GM12878 (cell line): Measurements from ENCODE around the gene USB1. TPM values are rescaled to one million over a fixed set of nuclear protein-coding genes. Genes with fewer than 3 reads are reported as not detected.

Experiments used
- ATAC-seq: fragments of 200-7000 bp; cut with Tn5 transposase; 3 replicates; pipeline ENCODE4 v1.9.1; 2020; ENCODE audit warnings: mild to moderate bottlenecking, moderate library complexity
- BruUV-seq: library from RNA; stranded (reverse); fragments of 400-500 nt; replicated peaks from 2 replicates; lab custom pipeline; 2021; lab: Mats Ljungman, UMichigan
- CTCF ChIA-PET: fragments of 300-600 bp; sonication (Branson Sonifier 250); formaldehyde crosslinking; extraction: SDS; loops from one replicate; lab custom pipeline; 2021; ENCODE audit warnings: inconsistent platforms; lab: Yijun Ruan, JAX
- POLR2A ChIA-PET: fragments of 350-600 bp; formaldehyde crosslinking; extraction: SDS; loops from one replicate; lab custom pipeline; 2021; ENCODE audit warnings: inconsistent platforms; lab: Charles Lee
- RAD21 ChIA-PET: fragments of 300-600 bp; sonication (Branson Sonifier 250); formaldehyde crosslinking; loops from one replicate; lab custom pipeline; 2023; ENCODE audit warnings: antibody characterized with exemption; ENCODE audit not compliant: unreplicated experiment; lab: Charles Lee
- SMC1A ChIA-PET: fragments of 300-600 bp; sonication (Branson Sonifier 250); formaldehyde crosslinking; loops from one replicate; lab custom pipeline; 2023; ENCODE audit not compliant: unreplicated experiment, uncharacterized antibody; lab: Charles Lee
- DNase-seq: peaks from one replicate; pipeline ENCODE4 v3.0.0-alpha.2; 2011; ENCODE audit warnings: low read depth, low spot score
- FAIRE-seq: peaks from 3 replicates; lab custom pipeline; 2011; peaks lifted over from hg19 to GRCh38; lab: Jason Lieb, UNC
- H2AFZ ChIP-seq: 2 replicates; pipeline ENCODE4 v1.6.0; 2011; ENCODE audit warnings: low read depth, low read length, control low read depth; ENCODE audit not compliant: control insufficient read depth
- H3K27ac ChIP-seq: 2 replicates; pipeline ENCODE4 v1.5.1; 2011; ENCODE audit warnings: control low read depth; ENCODE audit not compliant: control insufficient read depth, insufficient read depth
- H3K27me3 ChIP-seq, 2 experiments: replicated peaks in 1 of 2; 2 replicates each; pipeline versions ENCODE4 v1.6.0 to v1.6.1; 2011; ENCODE audit warnings: low read length in 1 of 2; ENCODE audit not compliant: control insufficient read depth in 2 of 2, insufficient read depth in 2 of 2
- H3K36me3 ChIP-seq, 2 experiments: 2 replicates each; pipeline ENCODE4 v1.5.1; 2011; ENCODE audit warnings: low read length in 1 of 2; ENCODE audit not compliant: control insufficient read depth in 2 of 2, insufficient read depth in 2 of 2
- H3K4me1 ChIP-seq: 2 replicates; pipeline ENCODE4 v1.6.1; 2011; ENCODE audit warnings: mild to moderate bottlenecking, low read length, moderate library complexity, mixed read lengths; ENCODE audit not compliant: control insufficient read depth, insufficient read depth
- H3K4me2 ChIP-seq: 2 replicates; pipeline ENCODE4 v1.6.0; 2011; ENCODE audit warnings: control low read depth; ENCODE audit not compliant: control insufficient read depth, insufficient read depth
- H3K4me3 ChIP-seq: fragments of 200-600 bp; sonication (generic); 2 replicates; pipeline ENCODE4 v1.5.1; 2016
- H3K79me2 ChIP-seq: 2 replicates; pipeline ENCODE4 v1.6.0; 2011; ENCODE audit warnings: low read length; ENCODE audit not compliant: control insufficient read depth, insufficient read depth
- H3K9ac ChIP-seq: 2 replicates; pipeline ENCODE4 v1.8.0; 2011; ENCODE audit warnings: low read length, control low read depth, mixed read lengths; ENCODE audit not compliant: control insufficient read depth, insufficient read depth
- H3K9me3 ChIP-seq: replicated peaks from 3 replicates; pipeline ENCODE4 v1.5.1; 2011; ENCODE audit warnings: mild to moderate bottlenecking, low read length; ENCODE audit not compliant: control insufficient read depth, insufficient read depth
- H4K20me1 ChIP-seq: 2 replicates; pipeline ENCODE4 v1.6.0; 2011; ENCODE audit not compliant: control insufficient read depth, insufficient read depth
- BHLHE40 ChIP-seq, 2 experiments: fragments of 450-650 bp in 1 of 2; IDR thresholded peaks; 2 replicates each; pipeline ENCODE4 v1.6.1; 2011 to 2017; ENCODE audit warnings: low read depth in 2 of 2, borderline replicate concordance in 1 of 2, improper control_type of control experiment in 1 of 2, low read length in 1 of 2, mild to moderate bottlenecking in 1 of 2
- CBX5 ChIP-seq: sonication (generic); IDR thresholded peaks from 2 replicates; pipeline ENCODE4 v1.6.1; 2016; ENCODE audit warnings: low read depth, moderate library complexity, mild to moderate bottlenecking, inconsistent platforms
- CTCF ChIP-seq, 3 experiments: IDR thresholded peaks in 2 of 3; conservative IDR thresholded peaks in 1 of 3; 2 replicates each; pipeline ENCODE4 v1.5.1; 2011; ENCODE audit warnings: low read depth in 3 of 3, low read length in 3 of 3, mild to moderate bottlenecking in 3 of 3, control low read depth in 2 of 3, moderate library complexity in 2 of 3, inconsistent platforms in 1 of 3, mixed read lengths in 1 of 3; ENCODE audit not compliant: control insufficient read depth in 2 of 3, insufficient read depth in 1 of 3; ENCODE audit errors: extremely low read depth in 1 of 3
- DPF2 ChIP-seq: fragments of 450-650 bp; IDR thresholded peaks from 2 replicates; pipeline ENCODE4 v1.6.1; 2017; ENCODE audit warnings: mild to moderate bottlenecking
- ETV6 ChIP-seq, 2 experiments: fragments of 450-650 bp in 1 of 2; IDR thresholded peaks in 1 of 2; conservative IDR thresholded peaks in 1 of 2; 2 replicates each; pipeline ENCODE4 v1.6.1; 2014; ENCODE audit warnings: antibody characterized with exemption in 1 of 2, borderline replicate concordance in 1 of 2, low read depth in 1 of 2, mild to moderate bottlenecking in 1 of 2, moderate library complexity in 1 of 2
- EZH2 ChIP-seq: IDR thresholded peaks from 2 replicates; pipeline ENCODE4 v1.6.1; 2012; ENCODE audit warnings: low read depth, mild to moderate bottlenecking, control low read depth, inconsistent platforms, low read length, borderline replicate concordance; ENCODE audit not compliant: control insufficient read depth
- FOXK2 ChIP-seq: fragments of 450-650 bp; IDR thresholded peaks from 2 replicates; pipeline ENCODE4 v1.6.1; 2017; ENCODE audit warnings: mild to moderate bottlenecking, moderate library complexity
- KLF5 ChIP-seq: fragments of 450-650 bp; IDR thresholded peaks from 2 replicates; pipeline ENCODE4 v1.6.1; 2014; ENCODE audit warnings: mild to moderate bottlenecking; ENCODE audit not compliant: partially characterized antibody
- MYC ChIP-seq: IDR thresholded peaks from 2 replicates; pipeline ENCODE4 v1.6.1; 2011; ENCODE audit warnings: mild to moderate bottlenecking, low read length, moderate library complexity, inconsistent platforms; ENCODE audit not compliant: insufficient read depth, insufficient replicate concordance, insufficient read length, severe bottlenecking
- RBBP5 ChIP-seq: fragments of 200-600 bp; sonication (generic); conservative IDR thresholded peaks from 2 replicates; pipeline ENCODE4 v1.6.1; 2016
- SIX5 ChIP-seq: IDR thresholded peaks from 2 replicates; pipeline ENCODE4 v1.6.1; 2011; ENCODE audit warnings: mild to moderate bottlenecking, low read depth, low read length, moderate library complexity; ENCODE audit not compliant: severe bottlenecking
- TCF12 ChIP-seq: IDR thresholded peaks from 2 replicates; pipeline ENCODE4 v1.6.1; 2011; ENCODE audit warnings: low read depth, mild to moderate bottlenecking, low read length
- WGBS: methylation state at CpG from one replicate; pipeline ENCODE4 v1.1.6; 2016; ENCODE audit warnings: low lambda C conversion rate; ENCODE audit not compliant: insufficient replicate concordance, insufficient coverage; ENCODE audit errors: missing lambda C conversion rate; 5-methylcytosine and 5-hydroxymethylcytosine counted together
- in situ Hi-C: fragments of 300-500 bp; cut with MboI; formaldehyde crosslinking; loops from 9 replicates; pipeline ENCODE4 v1.14.3; 2018; ENCODE audit warnings: mixed read lengths
- intact Hi-C: fragments of 100-400 bp; cut with micrococcal nuclease; formaldehyde crosslinking; loops from one replicate; pipeline ENCODE4 v1.14.2; 2022; ENCODE audit not compliant: unreplicated experiment
- polyA plus RNA-seq, 11 experiments: library from polyadenylated mRNA; depleted of rRNA in 4 of 11; unstranded in 6 of 11; stranded (reverse) in 5 of 11; fragments of >200 nt; fragmentation: Nextera tagmentation in 4 of 11; fragmentation: Illumina TruSeq in 1 of 11; extraction: Ambion mirVana in 4 of 11; extraction: Trizol in 1 of 11; gene quantifications; 1 replicate in 1 of 11; 2 replicates in 10 of 11; pipeline versions ENCODE4 v1.2.1 to v1.2.3, GENCODE V29; 2011 to 2016; ENCODE audit warnings: inconsistent platforms in 2 of 11, missing spikeins in 2 of 11, low read depth in 1 of 11
- total RNA-seq, 4 experiments: library from RNA; depleted of rRNA in 3 of 4; stranded (reverse); fragments of >200 nt in 3 of 4; fragmentation: Illumina TruSeq in 1 of 4; extraction: Trizol in 1 of 4; gene quantifications; 2 replicates each; pipeline versions ENCODE4 v1.2.1 to v1.2.3, GENCODE V29; 2013 to 2021

Gene USB1
- total and polyA plus RNA-seq, 10 of the 15 experiments (the other 5 are each of a cell fraction or from before 2014, with no cell fraction given) = 7.9 to 72.2 (median 41.6) TPM

DNA sequence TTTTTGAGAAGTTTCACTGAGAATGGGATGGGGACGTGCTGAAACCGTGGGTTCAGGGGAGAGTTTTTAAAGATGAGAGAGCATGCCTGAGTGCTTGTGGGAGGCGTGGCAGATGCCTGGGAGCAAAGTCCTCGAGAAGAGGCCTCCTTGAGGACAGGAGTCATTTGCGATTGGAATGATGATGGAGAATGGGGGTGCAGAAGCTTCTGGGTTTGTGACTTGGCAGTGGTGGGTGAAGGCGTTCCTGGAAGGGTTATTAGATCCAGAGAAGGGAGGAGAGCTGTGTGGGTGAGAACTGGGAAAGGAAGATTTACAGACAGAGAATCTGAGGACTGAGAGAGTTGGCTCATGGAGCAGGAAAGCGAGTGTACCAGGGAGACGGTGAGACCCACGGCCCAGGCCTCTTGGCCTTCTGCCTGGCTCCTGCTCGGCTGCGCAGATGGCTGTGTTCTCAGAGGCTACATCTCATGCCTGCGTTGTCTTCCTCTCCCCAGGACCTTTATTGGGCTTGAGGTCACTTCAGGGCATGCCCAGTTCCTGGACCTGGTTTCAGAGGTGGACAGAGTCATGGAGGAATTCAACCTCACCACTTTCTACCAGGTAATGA lies 15.7 kb downstream of the USB1 start (continued):
- TF ChIP-seq CBX5 = no peak
- TF ChIP-seq RBBP5 = no peak
- no peak for TF ChIP-seq TCF12
- no peak for TF ChIP-seq BHLHE40 (IDR thresholded peaks at IDR 0.05; ENCODE audit: borderline replicate concordance in 1 of 2, low read depth in 2 of 2, low read length in 1 of 2)
- TF ChIP-seq DPF2 = no peak
- TF ChIP-seq FOXK2 = no peak
- no peak for TF ChIP-seq MYC
- TF ChIP-seq SIX5 = no peak
- no peak for TF ChIP-seq EZH2
- TF ChIP-seq KLF5 = no peak
- TF ChIP-seq ETV6 (conservative IDR thresholded peaks at IDR 0.05 in 1 of 2, IDR thresholded peaks at IDR 0.05 in 1 of 2; ENCODE audit: borderline replicate concordance in 1 of 2, low read depth in 1 of 2) = no peak

DNA sequence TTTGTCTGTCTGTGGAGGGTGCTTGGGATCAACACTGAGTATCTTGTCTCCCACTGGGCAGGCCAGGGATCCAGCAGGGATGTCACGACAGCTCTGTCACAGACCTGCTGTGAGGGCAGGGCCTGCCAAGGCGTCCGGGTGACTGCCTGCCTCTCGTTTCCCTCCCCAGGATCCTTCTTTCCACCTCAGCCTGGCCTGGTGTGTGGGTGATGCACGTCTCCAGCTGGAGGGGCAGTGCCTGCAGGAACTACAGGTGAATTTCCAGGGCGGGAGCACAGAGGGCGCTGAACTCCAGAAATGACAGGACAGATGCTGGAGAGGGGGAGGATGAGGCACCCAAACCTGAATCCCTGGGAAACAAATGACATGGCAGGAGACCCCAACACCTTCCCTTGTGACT lies 17.6 kb downstream of the USB1 start:
- FAIRE-seq = no peak
- intact Hi-C loops (no loop called here), in situ Hi-C loops (no loop called here)
- no peak overlapping the region for H3K4me3 ChIP-seq
- ChIA-PET SMC1A (interaction anchor here (1.8 kb wide), 1 partner anchor 107 kb away, joined by 7 read pairs; no protein-coding TSS in a partner anchor), RAD21 (interaction anchor here (1.3 to 1.7 kb wide), 3 partner anchors 88 to 318 kb away, joined by 3 to 7 read pairs (median 3); no protein-coding TSS in a partner anchor), POLR2A (no interaction called here), CTCF (interaction anchor here (0.9 to 2.5 kb wide), 8 partner anchors 10 to 230 kb away, joined by 3 to 19 read pairs (median 5); a partner anchor contains a TSS)
- 64% methylated on average over 7 of the region's 7 CpGs for WGBS
- no peak for ATAC-seq
- no peak overlapping the region for H2AFZ ChIP-seq
- no peaks in the 10 kb centered on the region for H3K27me3 ChIP-seq
- H3K36me3 ChIP-seq = peaks cover 0 to 2% of the 10 kb centered on the region in 2 experiments; a peak in 3 of 4 replicates
- BruUV-seq = no TSS peak
- no peaks in the 10 kb centered on the region for H3K79me2 ChIP-seq
- no peak overlapping the region for H3K4me2 ChIP-seq
- no peaks in the 10 kb centered on the region for H4K20me1 ChIP-seq
- no peaks in the 10 kb centered on the region for H3K9me3 ChIP-seq
- H3K4me1 ChIP-seq = no peaks in the 10 kb centered on the region
- no peak for DNase-seq
- no peak overlapping the region for H3K27ac ChIP-seq
- TF ChIP-seq TCF12 (no peak), CTCF (IDR thresholded peaks at IDR 0.05 in 2 of 3, conservative IDR thresholded peaks at IDR 0.05 in 1 of 3; ENCODE audit: control insufficient read depth in 2 of 3, extremely low read depth in 1 of 3, insufficient read depth in 1 of 3, low read depth in 3 of 3, low read length in 3 of 3) (0 out of 6 replicates have a peak, but pooled peaks of 1 of the 3 experiments have one; percentile 7)
- H3K9ac ChIP-seq = no peak overlapping the region
